K562 (cell line): ENCODE results near the gene LHX3. TPM values are rescaled to one million over a fixed set of nuclear protein-coding genes. Genes with fewer than 3 reads are reported as not detected.

Experiments used
- ATAC-seq: fragments of 200-7000 bp; cut with Tn5 transposase; 3 replicates; pipeline ENCODE4 v1.9.1; 2020; ENCODE audit warnings: moderate library complexity
- BruUV-seq: library from RNA; stranded (reverse); fragments of 400-500 nt; replicated peaks from 2 replicates; lab custom pipeline; 2021; lab: Mats Ljungman, UMichigan
- CTCF ChIA-PET: fragments of 300-600 bp; formaldehyde crosslinking; extraction: SDS; loops from one replicate; lab custom pipeline; 2021; ENCODE audit warnings: low intra/inter-chr PET ratio; lab: Yijun Ruan, JAX
- POLR2A ChIA-PET: fragments of 300-600, 350-650 bp; sonication (Branson Sonifier 250); formaldehyde crosslinking; extraction: SDS; loops from one replicate; lab custom pipeline; 2021; ENCODE audit warnings: antibody characterized with exemption, inconsistent platforms; lab: Yijun Ruan, JAX
- DNase-seq, 4 experiments: peaks; one replicate each; pipeline versions ENCODE4 v3.0.0 to v3.0.0-alpha.2; 2011 to 2018; ENCODE audit warnings: low spot score in 3 of 4, mixed read lengths in 3 of 4; ENCODE audit errors: extremely low read depth in 1 of 4
- FAIRE-seq: peaks from 2 replicates; lab custom pipeline; 2011; peaks lifted over from hg19 to GRCh38; lab: Jason Lieb, UNC
- H2AFZ ChIP-seq: 2 replicates; pipeline ENCODE4 v1.6.0; 2011; ENCODE audit warnings: low read depth, low read length, control low read depth, inconsistent platforms
- H3K27ac ChIP-seq: fragments of 200-600 bp; 3 replicates; pipeline ENCODE4 v1.8.0; 2011; ENCODE audit warnings: low read depth, mild to moderate bottlenecking, control low read depth, inconsistent platforms, low read length, moderate library complexity, mixed read lengths; ENCODE audit errors: extremely low read depth
- H3K27me3 ChIP-seq, 2 experiments: fragments of 300-600 bp in 1 of 2; 2 replicates in 1 of 2; 3 replicates in 1 of 2; pipeline versions ENCODE4 v1.6.0 to v1.8.0; 2011; ENCODE audit warnings: inconsistent platforms in 2 of 2, low read length in 2 of 2, mild to moderate bottlenecking in 1 of 2, mixed read lengths in 1 of 2, moderate library complexity in 1 of 2; ENCODE audit not compliant: control insufficient read depth in 2 of 2, insufficient read depth in 2 of 2
- H3K36me3 ChIP-seq: fragments of 300-600 bp; 3 replicates; pipeline ENCODE4 v1.8.0; 2011; ENCODE audit warnings: mild to moderate bottlenecking, low read length, inconsistent platforms; ENCODE audit not compliant: control insufficient read depth, insufficient read depth
- H3K4me1 ChIP-seq, 2 experiments: fragments of 200-600 bp in 1 of 2; replicated peaks in 1 of 2; 2 replicates in 1 of 2; 3 replicates in 1 of 2; pipeline versions ENCODE4 v1.5.1 to v1.8.0; 2011; ENCODE audit warnings: inconsistent platforms in 2 of 2, low read length in 2 of 2, mild to moderate bottlenecking in 1 of 2, mixed read lengths in 1 of 2, moderate library complexity in 1 of 2; ENCODE audit not compliant: control insufficient read depth in 2 of 2, insufficient read depth in 2 of 2
- H3K4me2 ChIP-seq: 2 replicates; pipeline ENCODE4 v1.6.1; 2011; ENCODE audit warnings: low read length, control low read depth, inconsistent platforms, mixed read lengths; ENCODE audit not compliant: insufficient read depth
- H3K4me3 ChIP-seq: fragments of 200-600 bp; sonication (generic), shearing (Covaris generic); 2 replicates; pipeline ENCODE4 v1.5.1; 2016; ENCODE audit warnings: control low read depth, inconsistent platforms
- H3K79me2 ChIP-seq: fragments of 200-600 bp; 3 replicates; pipeline ENCODE4 v1.8.0; 2011; ENCODE audit warnings: low read length, inconsistent platforms; ENCODE audit not compliant: control insufficient read depth, insufficient read depth
- H3K9ac ChIP-seq, 2 experiments: 2 replicates each; pipeline versions ENCODE4 v1.6.0 to v1.6.1; 2011; ENCODE audit warnings: low read depth in 2 of 2, low read length in 2 of 2, control low read depth in 1 of 2, inconsistent platforms in 1 of 2, mild to moderate bottlenecking in 1 of 2, mixed read lengths in 1 of 2; ENCODE audit not compliant: insufficient read depth in 1 of 2
- H3K9me1 ChIP-seq: one replicate; pipeline ENCODE4 v1.6.0; 2011; ENCODE audit warnings: inconsistent platforms, mild to moderate bottlenecking, low read length, moderate library complexity; ENCODE audit not compliant: control insufficient read depth, insufficient read depth
- H3K9me3 ChIP-seq: replicated peaks from 2 replicates; pipeline ENCODE4 v1.5.1; 2011; ENCODE audit warnings: low read depth, low read length, inconsistent platforms; ENCODE audit not compliant: control insufficient read depth, insufficient read depth
- H4K20me1 ChIP-seq: replicated peaks from 2 replicates; pipeline ENCODE4 v1.6.1; 2011; ENCODE audit warnings: low read length, inconsistent platforms, mixed read lengths; ENCODE audit not compliant: control insufficient read depth, insufficient read depth
- CREBBP ChIP-seq: IDR thresholded peaks from one replicate; pipeline ENCODE4 v1.6.1; 2012; ENCODE audit warnings: low read depth, mild to moderate bottlenecking, control low read depth, inconsistent platforms, low read length
- FOXK1 ChIP-seq: sonication (generic); formaldehyde crosslinking; IDR thresholded peaks from 2 replicates; pipeline ENCODE4 v1.8.0; 2022; ENCODE audit warnings: missing genetic modification reagents, mild to moderate bottlenecking, borderline replicate concordance
- KLF10 ChIP-seq: fragments of 250-450 bp; sonication (Bioruptor Pico); IDR thresholded peaks from 2 replicates; pipeline ENCODE4 v1.6.1; 2021; ENCODE audit warnings: matching md5 sums
- MTA2 ChIP-seq: fragments of 450-650 bp; IDR thresholded peaks from 2 replicates; pipeline ENCODE4 v1.6.1; 2016; ENCODE audit warnings: low read depth
- NFE2 ChIP-seq: IDR thresholded peaks from 2 replicates; pipeline ENCODE4 v1.6.1; 2014; ENCODE audit warnings: antibody characterized with exemption, low read depth
- PHB ChIP-seq: fragments of 250-450 bp; sonication (Bioruptor Pico); IDR thresholded peaks from 2 replicates; pipeline ENCODE4 v1.5.0; 2021
- POLR2B ChIP-seq: fragments of 450-650 bp; IDR thresholded peaks from 2 replicates; pipeline ENCODE4 v1.6.1; 2018; ENCODE audit warnings: low read depth; ENCODE audit not compliant: partially characterized antibody
- POLR2G ChIP-seq: fragments of 200-400 bp; formaldehyde crosslinking; IDR thresholded peaks from 2 replicates; pipeline ENCODE4 v1.6.1; 2017; ENCODE audit warnings: low read depth, mild to moderate bottlenecking, antibody characterized with exemption, low read length, moderate library complexity
- RB1 ChIP-seq: fragments of 450-650 bp; IDR thresholded peaks from 2 replicates; pipeline ENCODE4 v1.6.1; 2017; ENCODE audit warnings: low read depth, mild to moderate bottlenecking
- SMAD4 ChIP-seq: fragments of 250-450 bp; sonication (Bioruptor Pico); conservative IDR thresholded peaks from 2 replicates; pipeline ENCODE4 v1.8.0; 2021; ENCODE audit warnings: inconsistent platforms, mild to moderate bottlenecking, moderate library complexity
- XRCC5 ChIP-seq: fragments of 200-400 bp; formaldehyde crosslinking; IDR thresholded peaks from 2 replicates; pipeline ENCODE4 v1.6.1; 2017; ENCODE audit warnings: low read depth, mild to moderate bottlenecking, low read length
- ZNF561 ChIP-seq: fragments of 450-650 bp; formaldehyde crosslinking; conservative IDR thresholded peaks from 2 replicates; pipeline ENCODE4 v1.4.0; 2020; ENCODE audit warnings: mild to moderate bottlenecking, moderate library complexity
- ZNF584 ChIP-seq: fragments of 200-800 bp; sonication (Bioruptor generic); IDR thresholded peaks from 2 replicates; pipeline ENCODE4 v1.6.1; 2016; ENCODE audit warnings: low read depth, mild to moderate bottlenecking, missing genetic modification characterization, missing compliant biosample characterization
- ZNF639 ChIP-seq, 2 experiments: fragments of 200-800 bp in 1 of 2; sonication (Bioruptor generic) in 1 of 2; sonication (generic) in 1 of 2; formaldehyde crosslinking in 1 of 2; IDR thresholded peaks in 1 of 2; conservative IDR thresholded peaks in 1 of 2; 2 replicates each; pipeline versions ENCODE4 v1.5.0 to v1.6.1; 2016 to 2020; ENCODE audit warnings: missing compliant biosample characterization in 1 of 2, missing genetic modification characterization in 1 of 2, missing genetic modification reagents in 1 of 2
- ZZZ3 ChIP-seq: fragments of 450-650 bp; IDR thresholded peaks from 2 replicates; pipeline ENCODE4 v1.6.1; 2016; ENCODE audit warnings: antibody characterized with exemption, mild to moderate bottlenecking, moderate library complexity
- WGBS: fragments of 100-300 bp; shearing (Covaris generic); methylation state at CpG from one replicate; pipeline ENCODE4 v1.1.6; 2016; ENCODE audit warnings: low coverage, mixed read lengths; ENCODE audit not compliant: insufficient coverage; ENCODE audit errors: missing lambda C conversion rate; 5-methylcytosine and 5-hydroxymethylcytosine counted together
- in situ Hi-C: fragments of 300-500 bp; cut with MboI; formaldehyde crosslinking; loops from 4 replicates; pipeline ENCODE4 v1.15.0; 2018; ENCODE audit warnings: inconsistent platforms, mixed read lengths
- intact Hi-C: fragments of 100-400 bp; cut with micrococcal nuclease; formaldehyde crosslinking; loops from 2 replicates; pipeline ENCODE4 v1.14.2; 2022
- polyA plus RNA-seq, 8 experiments: library from polyadenylated mRNA; depleted of rRNA in 4 of 8; stranded (reverse) in 5 of 8; unstranded in 3 of 8; fragments of >200 nt; fragmentation: Nextera tagmentation in 2 of 8; fragmentation: Illumina TruSeq in 1 of 8; extraction: Ambion mirVana in 2 of 8; extraction: Trizol in 1 of 8; gene quantifications; 2 replicates each; pipeline versions ENCODE4 v1.2.1 to v1.2.3, GENCODE V29; 2011 to 2014; ENCODE audit warnings: inconsistent platforms in 1 of 8, missing spikeins in 1 of 8
- total RNA-seq, 7 experiments: library from RNA; depleted of rRNA in 6 of 7; stranded (reverse); fragments of >200 nt in 6 of 7; fragmentation: Illumina TruSeq in 2 of 7; extraction: Trizol in 2 of 7; gene quantifications; 2 replicates each; pipeline versions ENCODE4 v1.2.1 to v1.2.3, GENCODE V29; 2011 to 2021; ENCODE audit warnings: low replicate concordance in 1 of 7

Gene LHX3
- total and polyA plus RNA-seq, 9 of the 15 experiments (the other 6 are each of a cell fraction or from before 2014, with no cell fraction given): 0.09 TPM; not detected in 8

- Histone ChIP-seq H3K4me3 (no peak overlapping the region), H3K79me2 (no peaks in the 10 kb centered on the region), H3K4me1 (peaks cover 30 to 59% of the 10 kb centered on the region in 2 experiments), H3K4me2 (no peak overlapping the region), H3K27ac (no peak overlapping the region), H3K9me1 (peaks cover 4% of the 10 kb centered on the region), H3K9me3 (no peaks in the 10 kb centered on the region), H3K36me3 (peaks cover 73% of the 10 kb centered on the region; the same call in 2 of the 3 replicates), H4K20me1 (peaks cover 12% of the 10 kb centered on the region; the same call in 1 of the 2 replicates), H3K9ac (no peak overlapping the region), H3K27me3 (no peaks in the 10 kb centered on the region), H2AFZ (no peak overlapping the region)
- 80% methylated on average over 11 of the region's 17 CpGs for WGBS
- intact Hi-C loops: no loop called here
- peak; percentile 46 for TF ChIP-seq POLR2G
- no peak for TF ChIP-seq PHB (CRISPR knock-in tag)
- no peak for FAIRE-seq
- in situ Hi-C loops: no loop called here
- no peak for DNase-seq
- POLR2A ChIA-PET: interaction anchor here (0.7 kb wide), 1 partner anchor 30 kb away, joined by 3 read pairs; no protein-coding TSS in a partner anchor
- CTCF ChIA-PET: no interaction called here
- no peak for ATAC-seq
- no TSS peak for BruUV-seq
Observed at GRCh38 chr9:136209232-136209631, 4.3 kb upstream of the LHX3 start.

- ChIA-PET CTCF (no interaction called here), POLR2A (interaction anchor here (0.7 to 0.9 kb wide), 2 partner anchors 9 to 31 kb away, joined by 3 read pairs; no protein-coding TSS in a partner anchor)
- Histone ChIP-seq H3K79me2 (no peaks in the 10 kb centered on the region), H3K27me3 (no peaks in the 10 kb centered on the region), H3K36me3 (peaks cover 67% of the 10 kb centered on the region; the same call in 2 of the 3 replicates), H3K4me2 (no peak overlapping the region), H3K4me1 (peaks cover 24 to 63% of the 10 kb centered on the region in 2 experiments), H2AFZ (no peak overlapping the region), H3K9me3 (no peaks in the 10 kb centered on the region), H3K9ac (0 out of 4 replicates have a peak overlapping the region, but pooled peaks of 1 of the 2 experiments have one; percentile 47), H3K27ac (no peak overlapping the region), H3K4me3 (no peak overlapping the region), H3K9me1 (peaks cover 4% of the 10 kb centered on the region), H4K20me1 (peaks cover 9% of the 10 kb centered on the region; the same call in 1 of the 2 replicates)
- FAIRE-seq (no peak), ATAC-seq (no peak), DNase-seq (no peak)
- WGBS: 85% methylated on average over 10 of the region's 17 CpGs
- no TSS peak for BruUV-seq
- in situ Hi-C loops (no loop called here), intact Hi-C loops (no loop called here)
- TF ChIP-seq XRCC5 (no peak), ZNF639 (CRISPR knock-in tag; conservative IDR thresholded peaks at IDR 0.05 in 1 of 2, IDR thresholded peaks at IDR 0.05 in 1 of 2) (no peak), ZNF561 (CRISPR knock-in tag) (no peak), KLF10 (no peak), CREBBP (no peak), POLR2B (no peak), MTA2 (no peak), RB1 (no peak), ZNF584 (CRISPR knock-in tag) (0 out of 2 replicates have a peak, but pooled peaks have one; percentile 26), ZZZ3 (no peak), FOXK1 (CRISPR knock-in tag) (no peak), SMAD4 (peak; percentile 52; the same call in 1 of the 2 replicates), NFE2 (no peak)
Observed at GRCh38 chr9:136208675-136209074, 3.7 kb upstream of the LHX3 start.
